Left renal cortex interstitium (tissue), 4 donors: Measurements from ENCODE around the gene MROH7. TPM values are rescaled to one million over a fixed set of nuclear protein-coding genes. Genes with fewer than 3 reads are reported as not detected.

ENCODE experiments used
- DNase-seq, 4 donors: peaks; one replicate each; pipeline ENCODE4 v3.0.0-alpha.2; 2013; ENCODE audit warnings: low read depth in 4 of 4, low spot score in 2 of 4, missing footprints in 1 of 4
- polyA plus RNA-seq, 4 donors: library from polyadenylated mRNA; unstranded; fragments of 120-200 nt; gene quantifications; one replicate each; pipeline ENCODE4 v1.2.1, GENCODE V29; 2013; ENCODE audit not compliant: insufficient read length in 4 of 4

Gene MROH7
- polyA plus RNA-seq, 4 donors: 2.8 to 14.2 (median 8.1) TPM

GRCh38 chr1:54649130-54649898 is 7.7 kb downstream of the MROH7 start:
- DNase-seq: peak in 1 of 4 donors; percentile 20

GRCh38 chr1:54649921-54650320 is 8.3 kb downstream of the MROH7 start:
- no peak for DNase-seq

GRCh38 chr1:54650417-54650816 is 8.8 kb downstream of the MROH7 start:
- DNase-seq: no peak

GRCh38 chr1:54651608-54652007 is 10.0 kb downstream of the MROH7 start:
- no peak for DNase-seq

GRCh38 chr1:54652168-54652567 is 10.6 kb downstream of the MROH7 start:
- no peak for DNase-seq

- no peak for DNase-seq
Observed at GRCh38 chr1:54653036-54653435, 11.4 kb downstream of the MROH7 start.

- no peak for DNase-seq
Observed at GRCh38 chr1:54658164-54658913, 16.8 kb downstream of the MROH7 start.

- DNase-seq: no peak
Observed at GRCh38 chr1:54663725-54664124, 22.1 kb downstream of the MROH7 start.

GRCh38 chr1:54664364-54664763 is 22.8 kb downstream of the MROH7 start:
- no peak for DNase-seq

- no peak for DNase-seq
Observed at GRCh38 chr1:54665852-54666251, 24.3 kb downstream of the MROH7 start.

- DNase-seq: no peak
Observed at GRCh38 chr1:54666333-54666732, 24.7 kb downstream of the MROH7 start.

- no peak for DNase-seq
Observed at GRCh38 chr1:54667797-54668196, 26.2 kb downstream of the MROH7 start.

- DNase-seq: no peak
Observed at GRCh38 chr1:54668567-54668966, 27.0 kb downstream of the MROH7 start.

- no peak for DNase-seq
Observed at GRCh38 chr1:54671985-54672608, 30.5 kb downstream of the MROH7 start.

- DNase-seq: no peak
Observed at GRCh38 chr1:54678776-54679643, 37.4 kb downstream of the MROH7 start.

- no peak for DNase-seq
Observed at GRCh38 chr1:54679706-54680105, 38.1 kb downstream of the MROH7 start.

- no peak for DNase-seq
Observed at GRCh38 chr1:54680387-54680786, 38.8 kb downstream of the MROH7 start.

GRCh38 chr1:54681358-54681757 is 39.8 kb downstream of the MROH7 start:
- DNase-seq: peak in 1 of 4 donors; percentile 10

- DNase-seq: no peak
Observed at GRCh38 chr1:54683453-54683852, 41.9 kb downstream of the MROH7 start.

- DNase-seq: no peak
Observed at GRCh38 chr1:54685335-54685905, 43.8 kb downstream of the MROH7 start.
